ENCODE results near the gene KCNQ5.

The KCNQ5 gene

GRCh38 chr6:73058736-73059135 is 436.9 kb downstream of the KCNQ5 start:
- no peak for DNase-seq (ENCODE audit: low spot score)

- no peak for DNase-seq (ENCODE audit: low spot score)
These were observed 440.3 kb downstream of the KCNQ5 start for GRCh38 chr6:73062130-73062529.

GRCh38 chr6:73062837-73063236 is 441.0 kb downstream of the KCNQ5 start:
- no peak for DNase-seq (ENCODE audit: low spot score)

- DNase-seq (ENCODE audit: low spot score) = no peak
These were observed 442.4 kb downstream of the KCNQ5 start for GRCh38 chr6:73064266-73064665.

- DNase-seq (ENCODE audit: low spot score) = no peak
These were observed 451.4 kb downstream of the KCNQ5 start for GRCh38 chr6:73073238-73073637.

- no peak for DNase-seq (ENCODE audit: low spot score)
These were observed 452.3 kb downstream of the KCNQ5 start for GRCh38 chr6:73074175-73074574.

GRCh38 chr6:73076211-73076954 is 454.5 kb downstream of the KCNQ5 start:
- DNase-seq (ENCODE audit: low spot score) = no peak

- no peak for DNase-seq (ENCODE audit: low spot score)
These were observed 456.5 kb downstream of the KCNQ5 start for GRCh38 chr6:73078333-73078862.

GRCh38 chr6:73078908-73079610 is 457.2 kb downstream of the KCNQ5 start:
- no peak for DNase-seq (ENCODE audit: low spot score)

- no peak for DNase-seq (ENCODE audit: low spot score)
These were observed 457.7 kb downstream of the KCNQ5 start for GRCh38 chr6:73079611-73079955.

- no peak for DNase-seq (ENCODE audit: low spot score)
These were observed 458.1 kb downstream of the KCNQ5 start for GRCh38 chr6:73079978-73080377.

- no peak for DNase-seq (ENCODE audit: low spot score)
These were observed 460.1 kb downstream of the KCNQ5 start for GRCh38 chr6:73081955-73082354.

- DNase-seq (ENCODE audit: low spot score) = peak; percentile 57
These were observed 462.0 kb downstream of the KCNQ5 start for GRCh38 chr6:73083886-73084285.

- DNase-seq (ENCODE audit: low spot score) = no peak
These were observed 463.6 kb downstream of the KCNQ5 start for GRCh38 chr6:73085443-73085871.

GRCh38 chr6:73086726-73087125 is 464.9 kb downstream of the KCNQ5 start:
- no peak for DNase-seq (ENCODE audit: low spot score)

- no peak for DNase-seq (ENCODE audit: low spot score)
These were observed 466.4 kb downstream of the KCNQ5 start for GRCh38 chr6:73088138-73088813.

GRCh38 chr6:73104921-73105320 is 483.1 kb downstream of the KCNQ5 start:
- no peak for DNase-seq (ENCODE audit: low spot score)

- no peak for DNase-seq (ENCODE audit: low spot score)
These were observed 485.2 kb downstream of the KCNQ5 start for GRCh38 chr6:73107016-73107415.

GRCh38 chr6:73108949-73109348 is 487.1 kb downstream of the KCNQ5 start:
- DNase-seq (ENCODE audit: low spot score) = no peak

GRCh38 chr6:73109659-73110058 is 487.8 kb downstream of the KCNQ5 start:
- DNase-seq (ENCODE audit: low spot score) = no peak

GRCh38 chr6:73116330-73116729 is 494.5 kb downstream of the KCNQ5 start:
- no peak for DNase-seq (ENCODE audit: low spot score)

GRCh38 chr6:73121421-73121993 is 499.6 kb downstream of the KCNQ5 start:
- no peak for DNase-seq (ENCODE audit: low spot score)
